Neuronal stem cell (in vitro differentiated cells): Measurements from ENCODE around the gene IFFO2.

Experiments
- DNase-seq: peaks from one replicate; pipeline ENCODE4 v3.0.0-alpha.2; 2013; ENCODE audit warnings: low spot score
- H2AFZ ChIP-seq: one replicate; pipeline ENCODE4 v1.6.1; 2013; ENCODE audit warnings: mild to moderate bottlenecking, low read length, inconsistent platforms
- H2AK5ac ChIP-seq: 2 replicates; pipeline ENCODE4 v1.6.1; 2013; ENCODE audit warnings: low read depth, mild to moderate bottlenecking, inconsistent platforms, low read length, moderate library complexity, mixed read lengths
- H2BK120ac ChIP-seq: 2 replicates; pipeline ENCODE4 v1.6.1; 2013; ENCODE audit warnings: low read depth, mild to moderate bottlenecking, inconsistent platforms, low read length, moderate library complexity, mixed read lengths
- H2BK12ac ChIP-seq: one replicate; pipeline ENCODE4 v1.6.1; 2013; ENCODE audit warnings: low read length, inconsistent platforms
- H2BK15ac ChIP-seq: 2 replicates; pipeline ENCODE4 v1.6.1; 2013; ENCODE audit warnings: mild to moderate bottlenecking, low read length, inconsistent platforms, mixed read lengths
- H2BK5ac ChIP-seq: one replicate; pipeline ENCODE4 v1.6.1; 2013; ENCODE audit warnings: inconsistent platforms, mild to moderate bottlenecking, low read length, moderate library complexity
- H3K14ac ChIP-seq: one replicate; pipeline ENCODE4 v1.6.1; 2013; ENCODE audit warnings: low read length, inconsistent platforms
- H3K18ac ChIP-seq: 2 replicates; pipeline ENCODE4 v1.6.1; 2013; ENCODE audit warnings: low read length, inconsistent platforms
- H3K23ac ChIP-seq: 2 replicates; pipeline ENCODE4 v1.6.1; 2013; ENCODE audit warnings: low read depth, mild to moderate bottlenecking, mixed read lengths, low read length, inconsistent platforms; ENCODE audit not compliant: poor library complexity
- H3K27ac ChIP-seq: replicated peaks from 3 replicates; pipeline ENCODE4 v1.5.1; 2013; ENCODE audit warnings: low read length, inconsistent platforms
- H3K27me3 ChIP-seq, 3 experiments: 2 replicates each; pipeline ENCODE4 v1.6.1; 2013; ENCODE audit warnings: low read length in 3 of 3, mild to moderate bottlenecking in 2 of 3, inconsistent platforms in 1 of 3, low read depth in 1 of 3, mixed read lengths in 1 of 3, moderate library complexity in 1 of 3; ENCODE audit not compliant: control insufficient read depth in 3 of 3, insufficient read depth in 3 of 3
- H3K36me3 ChIP-seq, 2 donors: replicated peaks in 1 of 2; 2 replicates each; pipeline ENCODE4 v1.6.1; 2013; ENCODE audit warnings: low read length in 2 of 2; ENCODE audit not compliant: control insufficient read depth in 2 of 2, insufficient read depth in 2 of 2
- H3K4ac ChIP-seq: 2 replicates; pipeline ENCODE4 v1.6.1; 2013; ENCODE audit warnings: inconsistent platforms, mild to moderate bottlenecking, low read length, moderate library complexity
- H3K4me1 ChIP-seq, 2 donors: 1 replicate in 1 of 2; 2 replicates in 1 of 2; pipeline ENCODE4 v1.6.1; 2013; ENCODE audit warnings: low read length in 2 of 2, low read depth in 1 of 2; ENCODE audit not compliant: control insufficient read depth in 2 of 2, insufficient read depth in 1 of 2
- H3K4me2 ChIP-seq: one replicate; pipeline ENCODE4 v1.6.1; 2013; ENCODE audit warnings: mild to moderate bottlenecking, low read length, inconsistent platforms; ENCODE audit not compliant: insufficient read depth, poor library complexity, severe bottlenecking
- H3K4me3 ChIP-seq, 2 donors: 2 replicates each; pipeline ENCODE4 v1.5.1; 2013; ENCODE audit warnings: low read length in 2 of 2, mild to moderate bottlenecking in 2 of 2, inconsistent platforms in 1 of 2, moderate library complexity in 1 of 2
- H3K79me1 ChIP-seq: one replicate; pipeline ENCODE4 v1.6.1; 2013; ENCODE audit warnings: low read depth, mild to moderate bottlenecking, inconsistent platforms, low read length, moderate library complexity
- H3K9ac ChIP-seq: one replicate; pipeline ENCODE4 v1.6.1; 2013; ENCODE audit warnings: mild to moderate bottlenecking, low read depth, low read length, inconsistent platforms; ENCODE audit not compliant: poor library complexity
- H3K9me3 ChIP-seq, 2 donors: replicated peaks in 1 of 2; 2 replicates each; pipeline versions ENCODE3 to v1.6.1; 2013; ENCODE audit warnings: low read length in 2 of 2, mild to moderate bottlenecking in 2 of 2, inconsistent platforms in 1 of 2, low read depth in 1 of 2, mixed read lengths in 1 of 2, moderate library complexity in 1 of 2; ENCODE audit not compliant: control insufficient read depth in 2 of 2, insufficient read depth in 1 of 2
- H4K8ac ChIP-seq: one replicate; pipeline ENCODE4 v1.6.1; 2013; ENCODE audit warnings: low read depth, mild to moderate bottlenecking, inconsistent platforms, low read length, moderate library complexity
- H4K91ac ChIP-seq: one replicate; pipeline ENCODE4 v1.6.1; 2013; ENCODE audit warnings: low read length, low read depth, mild to moderate bottlenecking, inconsistent platforms; ENCODE audit not compliant: poor library complexity
- WGBS, 2 donors: extraction: QIAGEN DNeasy Blood & Tissue Kit; methylation state at CpG; one replicate each; pipeline ENCODE4 v1.1.7; 2013; ENCODE audit warnings: missing lambda C conversion rate in 2 of 2, mixed read lengths in 1 of 2; ENCODE audit not compliant: insufficient read length in 2 of 2, insufficient replicate concordance in 1 of 2; ENCODE audit errors: extremely low coverage in 2 of 2; 5-methylcytosine and 5-hydroxymethylcytosine counted together

The IFFO2 gene

DNA sequence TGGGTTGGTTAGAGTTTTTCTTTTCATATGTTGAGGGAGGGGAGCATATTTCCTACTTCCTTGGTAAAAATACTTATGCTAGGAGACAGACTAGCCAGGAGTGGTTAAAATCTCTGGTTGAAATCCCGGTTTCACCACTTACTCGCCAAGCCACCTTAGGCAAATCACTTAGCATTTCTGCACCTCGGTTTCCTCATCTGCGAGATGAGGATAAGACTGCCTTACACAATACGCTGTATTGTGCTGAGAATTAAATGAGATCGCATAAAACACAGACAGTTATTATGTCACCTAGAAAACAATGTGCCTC, 1.4 kb downstream of the IFFO2 start:
- peaks cover 6% of the 10 kb centered on the region for H3K79me1 ChIP-seq
- no peak overlapping the region for H3K27ac ChIP-seq
- peaks cover 21 to 28% of the 10 kb centered on the region in 2 donors for H3K4me1 ChIP-seq
- H3K9me3 ChIP-seq: peaks cover 0 to 1% of the 10 kb centered on the region in 2 donors
- peak overlapping the region; percentile 68 to 82 for H3K4me3 ChIP-seq
- H3K36me3 ChIP-seq: no peaks in the 10 kb centered on the region
- no peak overlapping the region for H3K14ac ChIP-seq
- no peak overlapping the region for H2BK5ac ChIP-seq
- peak overlapping the region; percentile 30 for H2AK5ac ChIP-seq
- H2AFZ ChIP-seq: peak overlapping the region; percentile 83
- H3K4ac ChIP-seq: no peak overlapping the region
- H2BK12ac ChIP-seq: no peak overlapping the region
- peaks cover 7 to 28% (median 8%) of the 10 kb centered on the region in 3 experiments for H3K27me3 ChIP-seq
- no peak overlapping the region for H3K9ac ChIP-seq
- no CpG with 5 or more reads among the region's 6 CpGs for WGBS, 2 donors
- H2BK15ac ChIP-seq: no peak overlapping the region
- peak overlapping the region; percentile 60 for H3K23ac ChIP-seq
- DNase-seq: no peak
- no peak overlapping the region for H4K8ac ChIP-seq
- no peak overlapping the region for H2BK120ac ChIP-seq
- no peak overlapping the region for H4K91ac ChIP-seq
- H3K4me2 ChIP-seq: peak overlapping the region; percentile 92
- H3K18ac ChIP-seq: peak overlapping the region; percentile 7

DNA sequence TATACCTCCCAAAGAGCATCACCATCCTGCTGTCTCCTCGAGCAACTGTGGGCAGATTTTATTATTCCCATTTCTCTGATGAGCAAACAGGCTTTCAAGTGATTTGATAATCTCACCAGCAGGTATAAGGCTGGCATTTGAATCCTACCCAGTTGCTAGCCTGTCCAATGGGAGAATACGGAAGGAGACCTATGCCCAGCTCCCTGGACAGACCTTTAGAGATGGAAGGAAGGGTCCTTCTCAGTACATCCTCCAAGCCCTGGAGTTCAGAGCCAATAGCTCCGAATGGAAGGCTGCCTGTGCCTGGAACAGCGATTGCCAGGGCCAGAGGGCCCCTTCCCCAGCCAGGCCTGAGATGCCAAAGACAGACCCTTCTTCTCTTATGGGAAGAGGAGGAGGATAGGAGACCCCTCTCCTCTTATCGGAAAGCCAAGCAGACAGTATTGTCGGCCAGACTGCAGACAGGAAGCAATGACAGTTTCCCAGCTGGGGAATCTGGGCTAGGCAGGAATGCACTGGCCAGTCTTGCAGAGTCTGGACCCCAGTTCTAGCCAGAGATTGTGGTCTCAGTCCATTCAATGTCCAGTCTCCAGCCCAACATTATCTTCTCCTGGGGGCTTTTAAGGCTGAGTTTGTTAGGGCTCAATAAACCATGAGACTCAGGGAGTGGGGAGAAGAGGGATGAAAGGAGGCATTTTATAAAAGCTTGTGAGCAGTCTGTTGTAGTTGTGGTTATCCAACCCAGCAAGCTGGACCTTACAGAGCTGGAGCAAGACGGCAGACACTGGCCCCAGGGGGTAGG, 2.0 kb downstream of the IFFO2 start:
- Histone ChIP-seq H4K8ac (no peak overlapping the region), H2BK5ac (no peak overlapping the region), H2BK12ac (no peak overlapping the region), H3K23ac (no peak overlapping the region), H3K4ac (no peak overlapping the region), H3K4me1 (peaks cover 26 to 34% of the 10 kb centered on the region in 2 donors), H3K79me1 (peaks cover 6% of the 10 kb centered on the region), H3K36me3 (no peaks in the 10 kb centered on the region), H2BK15ac (no peak overlapping the region), H2BK120ac (no peak overlapping the region), H4K91ac (no peak overlapping the region), H3K14ac (no peak overlapping the region), H3K9ac (no peak overlapping the region), H2AK5ac (no peak overlapping the region), H3K9me3 (peaks cover 0 to 1% of the 10 kb centered on the region in 2 donors), H3K18ac (no peak overlapping the region), H3K4me2 (no peak overlapping the region), H3K27me3 (peaks cover 4 to 28% (median 7%) of the 10 kb centered on the region in 3 experiments), H3K27ac (no peak overlapping the region), H3K4me3 (peak overlapping the region; percentile 24 to 27), H2AFZ (no peak overlapping the region)
- no peak for DNase-seq
- WGBS, 2 donors: no CpG with 5 or more reads among the region's 7 CpGs

DNA sequence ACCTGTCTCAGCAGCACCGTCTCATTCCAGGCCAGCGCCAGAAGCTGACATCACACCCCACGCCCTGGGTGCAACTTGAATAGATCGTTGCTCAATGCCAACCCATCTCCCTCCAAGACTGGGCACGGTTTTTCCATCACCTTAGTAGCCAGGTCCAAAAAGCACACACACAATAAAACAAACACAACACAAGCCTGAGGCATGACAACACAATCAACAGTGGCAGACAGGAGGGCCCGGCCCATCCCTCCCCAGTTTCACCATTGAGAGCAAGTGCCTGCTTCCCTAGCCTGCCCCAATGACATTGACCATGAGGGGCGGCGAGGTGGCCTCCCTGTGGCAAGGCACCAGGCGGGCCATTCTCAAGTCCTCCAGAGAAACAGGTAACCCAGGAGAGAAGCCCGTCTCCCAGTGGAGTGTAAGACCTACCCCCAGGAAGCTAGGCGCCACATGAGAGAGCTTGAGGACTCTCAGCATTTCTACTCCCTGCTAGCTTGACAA, 2.7 kb downstream of the IFFO2 start:
- Histone ChIP-seq H3K9ac (no peak overlapping the region), H3K18ac (peak overlapping the region; percentile 40), H3K4me1 (peaks cover 30 to 40% of the 10 kb centered on the region in 2 donors), H3K27me3 (peaks cover 4 to 28% (median 7%) of the 10 kb centered on the region in 3 experiments), H4K91ac (no peak overlapping the region), H3K14ac (no peak overlapping the region), H3K9me3 (peaks cover 0 to 1% of the 10 kb centered on the region in 2 donors), H3K4me2 (no peak overlapping the region), H2AFZ (no peak overlapping the region), H3K23ac (peak overlapping the region; percentile 25), H3K36me3 (no peaks in the 10 kb centered on the region), H2BK120ac (no peak overlapping the region), H3K79me1 (peaks cover 6% of the 10 kb centered on the region), H4K8ac (no peak overlapping the region), H2AK5ac (no peak overlapping the region), H3K4me3 (no peak overlapping the region), H3K4ac (no peak overlapping the region), H3K27ac (no peak overlapping the region), H2BK12ac (no peak overlapping the region), H2BK5ac (no peak overlapping the region), H2BK15ac (no peak overlapping the region)
- WGBS, 2 donors: no CpG with 5 or more reads among the region's 11 CpGs
- DNase-seq: no peak

DNA sequence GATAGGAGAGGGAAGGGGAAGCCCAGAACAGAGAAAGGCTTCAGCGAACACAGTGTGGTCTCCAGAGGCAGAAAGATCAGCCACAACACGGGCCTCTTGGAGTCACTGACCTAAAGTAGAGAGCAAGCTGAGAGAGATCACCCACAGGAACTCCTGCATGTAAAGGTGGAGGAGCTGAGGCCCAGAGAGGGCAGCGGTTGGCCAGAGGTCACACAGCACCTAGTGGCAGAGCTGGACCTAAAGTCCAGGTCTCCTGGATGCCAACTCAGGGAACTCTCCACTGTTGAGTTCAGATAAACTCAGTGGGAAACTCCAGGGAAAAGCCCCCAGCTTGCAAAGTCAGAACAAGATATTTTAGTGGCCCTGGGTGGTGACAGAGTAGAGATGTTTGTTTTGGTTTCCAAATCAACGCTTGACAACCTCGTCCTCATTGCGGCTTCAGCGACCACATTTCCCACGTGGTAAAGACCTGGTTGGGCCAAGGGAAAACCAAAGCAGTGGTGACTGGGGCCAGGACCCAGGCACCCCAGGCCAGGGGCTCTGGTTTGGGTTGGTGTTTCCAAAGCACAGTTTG, 4.6 kb downstream of the IFFO2 start:
- Histone ChIP-seq H3K27ac (no peak overlapping the region), H2AFZ (no peak overlapping the region), H3K18ac (no peak overlapping the region)

More for the DNA sequence above, 4.6 kb downstream of the IFFO2 start:
- Histone ChIP-seq H2BK5ac (no peak overlapping the region), H4K8ac (no peak overlapping the region), H2BK12ac (no peak overlapping the region), H3K9ac (no peak overlapping the region), H3K4ac (no peak overlapping the region), H2BK120ac (no peak overlapping the region), H3K27me3 (peaks cover 0 to 22% (median 7%) of the 10 kb centered on the region in 3 experiments), H4K91ac (peak overlapping the region; percentile 22), H3K36me3 (no peaks in the 10 kb centered on the region), H3K4me3 (no peak overlapping the region), H3K9me3 (peaks cover 0 to 1% of the 10 kb centered on the region in 2 donors), H3K4me2 (no peak overlapping the region), H3K23ac (peak overlapping the region; percentile 76), H3K79me1 (peaks cover 8% of the 10 kb centered on the region), H2AK5ac (peak overlapping the region; percentile 96), H3K4me1 (peaks cover 22 to 45% of the 10 kb centered on the region in 2 donors), H2BK15ac (peak overlapping the region; percentile 98), H3K14ac (no peak overlapping the region)
- no CpG with 5 or more reads among the region's 8 CpGs for WGBS, 2 donors
- no peak for DNase-seq
